Measurements from ENCODE around the gene PRTG. TPM values are rescaled to one million over a fixed set of nuclear protein-coding genes. Genes with fewer than 3 reads are reported as not detected.

PRTG gene
- total and polyA plus RNA-seq, 2 of the 13 experiments (the other 11 are each of a cell fraction or from before 2014, with no cell fraction given), result 13.2 to 22.3 TPM

DNA sequence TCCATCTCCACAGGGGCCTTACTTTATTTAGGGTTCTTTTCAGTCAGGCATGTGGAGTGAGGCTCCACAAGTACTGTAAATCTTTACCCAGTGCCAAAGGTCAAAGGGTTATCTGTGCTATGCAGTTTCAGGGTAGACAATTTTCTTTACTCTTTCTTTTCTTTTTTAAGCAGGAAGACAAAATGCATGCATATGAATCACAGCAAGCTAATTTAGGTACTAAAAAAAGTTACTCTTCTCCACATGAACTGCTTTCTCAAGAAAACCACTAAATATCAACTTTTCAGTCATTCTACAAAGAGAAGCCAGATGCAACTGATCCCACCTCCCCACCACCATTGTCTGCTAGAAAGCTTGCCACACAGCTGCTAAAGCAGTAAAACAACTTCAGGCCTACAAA is 81.5 kb downstream of the PRTG start (continued):
- TF ChIP-seq AFF4 (CRISPR knock-in tag; IDR thresholded peaks at IDR 0.05), result no peak
- TF ChIP-seq HNF4A (CRISPR knock-in tag; IDR thresholded peaks at IDR 0.05), result 0 out of 2 replicates have a peak, but pooled peaks have one; percentile 22
- TF ChIP-seq HOMEZ (CRISPR knock-in tag; IDR thresholded peaks at IDR 0.05; ENCODE audit: low read depth), result peak; percentile 46; the same call in 1 of the 2 replicates
- TF ChIP-seq NR2F6 (IDR thresholded peaks at IDR 0.05), result peak; percentile 97
- peak; percentile 94 for TF ChIP-seq NR2F6 (CRISPR knock-in tag; IDR thresholded peaks at IDR 0.05)
- no peak for TF ChIP-seq ARHGAP35 (CRISPR knock-in tag; IDR thresholded peaks at IDR 0.05; ENCODE audit: borderline replicate concordance)
- no peak for TF ChIP-seq NCOR1 (IDR thresholded peaks at IDR 0.05; ENCODE audit: borderline replicate concordance, low read length)
- no peak for TF ChIP-seq ZNF562 (CRISPR knock-in tag; IDR thresholded peaks at IDR 0.05; ENCODE audit: borderline replicate concordance)
- peak; percentile 51 for TF ChIP-seq TEAD3 (CRISPR knock-in tag; optimal IDR thresholded peaks at IDR 0.05; ENCODE audit: borderline replicate concordance)
- TF ChIP-seq PAX8 (CRISPR knock-in tag; IDR thresholded peaks at IDR 0.05; ENCODE audit: borderline replicate concordance), result no peak
- TF ChIP-seq PCBP1 (IDR thresholded peaks at IDR 0.05; ENCODE audit: borderline replicate concordance, low read depth, low read length), result no peak
- TF ChIP-seq, protein P1, sequence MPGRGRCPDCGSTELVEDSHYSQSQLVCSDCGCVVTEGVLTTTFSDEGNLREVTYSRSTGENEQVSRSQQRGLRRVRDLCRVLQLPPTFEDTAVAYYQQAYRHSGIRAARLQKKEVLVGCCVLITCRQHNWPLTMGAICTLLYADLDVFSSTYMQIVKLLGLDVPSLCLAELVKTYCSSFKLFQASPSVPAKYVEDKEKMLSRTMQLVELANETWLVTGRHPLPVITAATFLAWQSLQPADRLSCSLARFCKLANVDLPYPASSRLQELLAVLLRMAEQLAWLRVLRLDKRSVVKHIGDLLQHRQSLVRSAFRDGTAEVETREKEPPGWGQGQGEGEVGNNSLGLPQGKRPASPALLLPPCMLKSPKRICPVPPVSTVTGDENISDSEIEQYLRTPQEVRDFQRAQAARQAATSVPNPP (CRISPR knock-in tag; IDR thresholded peaks at IDR 0.05), result no peak
- TF ChIP-seq ZBTB38 (CRISPR knock-in tag; IDR thresholded peaks at IDR 0.05), result no peak
- no peak for TF ChIP-seq SMYD3 (CRISPR knock-in tag; IDR thresholded peaks at IDR 0.05)
- TF ChIP-seq, protein P2, sequence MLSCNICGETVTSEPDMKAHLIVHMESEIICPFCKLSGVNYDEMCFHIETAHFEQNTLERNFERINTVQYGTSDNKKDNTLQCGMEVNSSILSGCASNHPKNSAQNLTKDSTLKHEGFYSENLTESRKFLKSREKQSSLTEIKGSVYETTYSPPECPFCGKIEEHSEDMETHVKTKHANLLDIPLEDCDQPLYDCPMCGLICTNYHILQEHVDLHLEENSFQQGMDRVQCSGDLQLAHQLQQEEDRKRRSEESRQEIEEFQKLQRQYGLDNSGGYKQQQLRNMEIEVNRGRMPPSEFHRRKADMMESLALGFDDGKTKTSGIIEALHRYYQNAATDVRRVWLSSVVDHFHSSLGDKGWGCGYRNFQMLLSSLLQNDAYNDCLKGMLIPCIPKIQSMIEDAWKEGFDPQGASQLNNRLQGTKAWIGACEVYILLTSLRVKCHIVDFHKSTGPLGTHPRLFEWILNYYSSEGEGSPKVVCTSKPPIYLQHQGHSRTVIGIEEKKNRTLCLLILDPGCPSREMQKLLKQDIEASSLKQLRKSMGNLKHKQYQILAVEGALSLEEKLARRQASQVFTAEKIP (CRISPR knock-in tag; IDR thresholded peaks at IDR 0.05; ENCODE audit: borderline replicate concordance), result no peak

Data from HepG2 (cell line).